ENCODE measurements around the gene PCDH19.
"Not testable (repeated sequence)": the region's sequence is repeated elsewhere in the genome, so short reads cannot be mapped to it uniquely, and the experiment has no call there.

PCDH19 gene, protein sequence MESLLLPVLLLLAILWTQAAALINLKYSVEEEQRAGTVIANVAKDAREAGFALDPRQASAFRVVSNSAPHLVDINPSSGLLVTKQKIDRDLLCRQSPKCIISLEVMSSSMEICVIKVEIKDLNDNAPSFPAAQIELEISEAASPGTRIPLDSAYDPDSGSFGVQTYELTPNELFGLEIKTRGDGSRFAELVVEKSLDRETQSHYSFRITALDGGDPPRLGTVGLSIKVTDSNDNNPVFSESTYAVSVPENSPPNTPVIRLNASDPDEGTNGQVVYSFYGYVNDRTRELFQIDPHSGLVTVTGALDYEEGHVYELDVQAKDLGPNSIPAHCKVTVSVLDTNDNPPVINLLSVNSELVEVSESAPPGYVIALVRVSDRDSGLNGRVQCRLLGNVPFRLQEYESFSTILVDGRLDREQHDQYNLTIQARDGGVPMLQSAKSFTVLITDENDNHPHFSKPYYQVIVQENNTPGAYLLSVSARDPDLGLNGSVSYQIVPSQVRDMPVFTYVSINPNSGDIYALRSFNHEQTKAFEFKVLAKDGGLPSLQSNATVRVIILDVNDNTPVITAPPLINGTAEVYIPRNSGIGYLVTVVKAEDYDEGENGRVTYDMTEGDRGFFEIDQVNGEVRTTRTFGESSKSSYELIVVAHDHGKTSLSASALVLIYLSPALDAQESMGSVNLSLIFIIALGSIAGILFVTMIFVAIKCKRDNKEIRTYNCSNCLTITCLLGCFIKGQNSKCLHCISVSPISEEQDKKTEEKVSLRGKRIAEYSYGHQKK (N-terminal part only)

DNA sequence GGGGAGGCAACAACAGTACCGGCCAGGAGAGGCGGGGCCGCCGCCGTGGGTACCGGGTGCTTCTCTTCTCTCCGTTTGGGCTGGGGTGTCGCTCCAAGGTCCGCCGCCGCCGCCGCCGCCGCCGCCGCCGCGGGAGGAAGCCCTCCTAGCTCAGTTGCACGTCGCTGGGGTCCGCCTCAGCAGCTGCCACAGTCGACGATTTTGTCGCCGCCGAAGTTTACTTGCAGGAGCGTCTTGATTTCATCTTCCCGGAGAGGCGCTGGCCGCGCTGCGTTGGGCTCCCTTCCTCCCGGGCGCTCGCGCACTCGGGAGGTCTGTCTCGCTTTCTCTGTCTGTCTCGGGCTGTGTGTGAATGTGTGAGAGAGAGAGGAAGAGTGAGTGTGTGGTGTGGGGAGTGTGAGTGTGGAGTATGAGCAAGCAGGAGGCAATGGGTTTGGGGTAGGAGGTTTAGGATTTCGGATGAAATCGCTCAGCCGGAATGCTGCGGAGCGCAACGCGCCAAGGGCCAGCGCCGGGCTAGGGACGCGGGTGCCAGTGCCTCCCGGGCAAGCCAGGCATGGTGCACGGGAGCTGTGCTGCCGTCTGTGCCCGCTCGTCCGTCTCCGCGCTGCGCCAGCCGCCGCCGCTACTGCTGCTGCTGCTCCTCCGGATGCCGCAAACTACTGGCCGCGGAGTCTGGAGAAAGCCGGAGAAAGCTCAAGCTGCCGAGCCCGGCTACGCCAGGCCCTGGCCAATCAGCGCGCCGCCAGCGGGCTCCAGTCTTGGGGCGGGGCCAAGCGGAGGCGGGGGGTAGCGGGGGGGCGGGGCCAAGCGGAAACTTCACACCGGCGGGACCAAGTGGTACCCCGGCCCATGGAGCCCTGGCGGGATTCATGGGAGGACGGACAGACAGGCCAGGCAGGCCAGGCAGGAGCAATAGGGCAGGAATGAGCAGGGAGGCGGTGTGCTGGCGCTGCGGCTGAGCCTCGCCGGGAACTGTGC is at the start of gene PCDH19:
PCDH19 (minus strand) TSS at position 664 of the 981 bp plus-strand sequence. CDS start 1,676 bp downstream, outside the sequence.
- DNase-seq (ENCODE audit: low read depth in 4 of 4, low spot score in 1 of 4) = peak in 2 of 4 experiments; percentile 10 to 30

DNA sequence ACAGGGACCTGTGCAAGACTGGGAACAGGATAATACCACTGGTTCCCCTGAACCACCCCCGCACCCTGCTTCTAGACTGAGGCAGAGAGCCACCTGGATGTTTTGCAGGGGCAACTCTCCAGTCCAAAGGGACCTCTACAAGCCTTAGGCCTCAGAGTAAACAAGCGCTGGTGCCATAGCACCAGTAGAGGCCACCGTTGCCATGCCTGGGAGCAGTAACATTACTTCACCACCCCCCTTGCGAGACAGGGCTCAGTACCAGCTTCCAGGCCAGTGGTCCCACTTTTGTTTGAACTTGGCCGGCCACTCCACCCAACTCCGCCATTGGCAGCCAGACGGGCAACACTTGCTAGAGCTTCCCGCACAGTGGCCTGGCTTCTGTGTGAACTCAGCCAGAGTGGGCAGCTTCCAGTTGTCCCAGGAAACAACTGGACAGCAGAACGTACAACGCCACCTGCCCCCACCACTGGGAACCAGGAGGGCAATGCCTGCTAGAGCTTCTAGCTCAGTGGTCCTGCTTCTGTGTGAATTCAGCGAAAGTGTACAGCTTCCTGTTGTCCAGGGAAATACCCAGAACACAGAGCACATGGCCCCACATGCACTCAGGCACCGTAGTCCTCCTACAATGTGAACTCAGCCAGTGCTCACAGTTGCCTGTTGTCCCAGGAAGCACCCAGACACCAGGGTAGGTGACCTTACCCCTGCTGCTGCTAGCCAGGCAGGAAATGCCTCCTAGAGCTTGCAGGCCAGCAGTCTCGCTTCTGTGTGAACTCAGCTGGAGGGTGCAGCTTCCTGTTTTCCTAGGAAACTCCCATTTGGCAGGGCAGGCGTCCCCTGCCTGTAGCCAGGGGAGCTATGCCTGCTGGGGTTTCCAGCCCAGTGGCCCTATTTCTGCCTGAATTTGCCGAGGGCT is 39.9 kb upstream of the PCDH19 start:
- no peak for DNase-seq (ENCODE audit: low read depth in 4 of 4, low spot score in 1 of 4)

DNA sequence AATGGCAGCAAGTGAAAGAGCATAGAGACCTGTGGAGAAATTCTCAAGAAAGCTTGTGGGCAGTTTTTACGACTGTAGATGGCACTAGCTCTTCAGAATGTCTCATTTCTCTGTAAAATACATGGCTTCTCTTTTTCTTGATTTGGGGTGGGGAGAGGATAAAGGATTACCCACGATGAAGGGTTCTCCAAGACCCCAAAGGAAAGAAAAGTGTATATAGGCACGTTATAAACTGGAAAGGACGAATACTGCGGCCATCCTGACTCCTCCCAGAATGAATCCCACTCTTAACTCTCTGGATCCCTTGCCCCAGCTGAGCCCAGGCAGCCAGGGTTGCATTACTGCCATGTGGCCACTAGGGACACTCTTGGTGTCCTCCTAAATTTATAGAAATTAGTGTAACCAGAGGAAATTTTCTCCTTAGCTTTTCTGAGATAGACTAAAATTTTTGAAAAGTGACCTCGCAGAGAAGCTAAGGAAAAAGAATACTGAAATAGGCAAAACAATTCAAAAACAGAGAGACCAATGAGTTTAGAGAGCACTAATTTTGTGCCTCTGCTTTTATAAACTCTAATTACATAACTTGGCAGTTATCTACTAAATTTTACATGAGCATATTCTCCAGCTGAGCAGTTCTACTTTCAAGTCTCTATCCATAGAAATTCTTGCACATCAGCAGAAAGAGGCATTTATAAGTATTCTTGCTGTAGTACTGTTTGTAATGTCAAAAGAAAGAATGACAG is 37.8 kb upstream of the PCDH19 start:
- DNase-seq (ENCODE audit: low read depth in 4 of 4, low spot score in 1 of 4) = peak in 2 of 4 experiments; percentile 0 to 3

DNA sequence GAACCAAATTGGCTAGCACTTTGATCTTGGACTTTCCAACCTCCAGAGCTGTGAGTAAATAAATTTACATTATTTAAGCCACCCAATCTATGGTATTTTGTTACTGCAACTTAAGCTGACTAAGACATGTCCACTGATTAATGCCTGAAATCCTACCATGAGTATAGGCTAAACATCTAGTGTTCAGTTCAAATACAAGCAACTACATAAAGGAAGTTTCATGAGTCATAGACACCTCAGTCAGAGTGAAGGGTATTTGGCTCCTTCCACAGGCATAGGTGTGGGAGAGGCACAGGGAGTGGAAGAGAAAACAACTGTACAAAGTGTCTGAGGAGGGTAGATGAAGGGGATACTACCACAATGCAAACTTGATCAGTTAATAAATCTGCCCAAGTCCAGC is 35.5 kb upstream of the PCDH19 start:
- no peak for DNase-seq (ENCODE audit: low read depth in 4 of 4, low spot score in 1 of 4)

DNA sequence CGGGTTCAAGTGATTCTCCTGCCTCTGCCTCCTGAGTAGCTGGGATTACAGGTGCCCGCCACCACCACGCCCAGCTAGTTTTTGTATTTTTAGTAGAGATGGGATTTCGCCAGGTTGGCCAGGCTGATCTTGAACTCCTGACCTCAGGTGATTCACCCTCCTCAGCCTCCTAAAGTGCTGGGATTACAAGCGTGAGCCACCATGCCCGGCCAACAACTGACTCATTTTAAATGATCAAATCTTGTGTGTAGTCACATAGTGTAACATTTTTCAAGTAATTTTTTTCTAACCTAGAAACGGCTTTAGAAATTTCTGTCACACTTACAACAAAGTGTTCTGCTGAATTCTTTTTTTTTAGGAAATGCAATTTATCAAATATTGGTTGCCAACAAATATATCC is 31.2 kb upstream of the PCDH19 start:
- not testable (repeated sequence) for DNase-seq (ENCODE audit: low read depth in 4 of 4, low spot score in 1 of 4)

DNA sequence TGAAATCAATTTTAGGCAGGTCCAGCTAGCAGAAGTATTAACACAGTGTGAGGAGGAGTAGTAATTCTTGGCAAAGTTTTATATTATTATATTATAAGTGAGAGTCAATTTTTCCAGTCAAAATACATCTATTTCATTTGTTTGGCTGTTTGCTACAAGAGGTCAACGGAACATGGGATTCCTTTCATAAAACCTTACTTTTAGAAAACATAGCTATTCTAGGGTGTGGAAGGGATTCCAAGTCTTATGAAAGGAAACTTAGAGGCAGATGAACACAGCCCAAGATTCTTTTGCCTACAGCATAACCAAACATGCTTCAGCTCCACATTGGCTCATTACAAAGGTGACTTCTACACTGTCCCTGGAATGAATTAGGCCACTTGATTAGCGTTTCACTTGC is 29.9 kb upstream of the PCDH19 start:
- DNase-seq (ENCODE audit: low read depth in 4 of 4, low spot score in 1 of 4) = no peak

DNA sequence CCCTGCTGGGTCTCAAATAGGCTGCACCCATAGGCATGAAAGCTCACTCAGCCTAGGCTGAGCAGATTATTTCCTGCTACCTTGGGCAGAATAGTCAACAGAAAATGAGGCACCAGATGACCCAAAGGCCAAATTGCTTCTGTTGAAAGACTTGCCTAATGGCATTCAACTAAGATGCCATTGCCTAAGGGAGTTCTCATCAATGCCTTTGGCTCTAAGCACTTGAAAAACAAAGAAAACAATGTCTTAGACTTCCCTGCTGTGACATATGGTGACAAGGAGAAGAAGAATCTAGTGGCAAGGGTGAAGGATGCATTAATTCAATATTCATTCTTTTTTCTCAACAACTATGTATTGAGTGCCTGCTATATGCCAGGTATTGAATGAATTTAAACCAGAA is 25.7 kb upstream of the PCDH19 start:
- DNase-seq (ENCODE audit: low read depth in 4 of 4, low spot score in 1 of 4) = no peak

DNA sequence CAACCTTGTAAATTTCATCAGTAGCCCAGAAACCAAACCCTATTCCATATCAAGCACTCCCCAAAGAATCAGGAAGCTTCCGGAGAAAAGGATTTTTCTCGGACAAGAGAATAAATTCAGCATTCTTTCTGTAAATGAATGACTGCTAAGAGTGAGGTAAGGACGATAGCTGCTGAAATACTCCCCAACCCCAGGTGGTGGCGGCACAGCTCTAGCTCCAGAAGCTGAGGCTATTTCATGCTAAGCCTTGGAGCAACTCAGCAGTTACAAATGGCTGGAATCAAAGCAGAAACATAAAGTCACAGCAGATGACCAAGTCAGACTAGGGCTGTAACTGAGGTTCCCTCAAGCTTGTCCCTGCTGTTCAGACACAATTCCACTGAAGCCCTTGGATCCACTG is 13.9 kb upstream of the PCDH19 start:
- DNase-seq (ENCODE audit: low read depth in 4 of 4, low spot score in 1 of 4) = no peak

DNA sequence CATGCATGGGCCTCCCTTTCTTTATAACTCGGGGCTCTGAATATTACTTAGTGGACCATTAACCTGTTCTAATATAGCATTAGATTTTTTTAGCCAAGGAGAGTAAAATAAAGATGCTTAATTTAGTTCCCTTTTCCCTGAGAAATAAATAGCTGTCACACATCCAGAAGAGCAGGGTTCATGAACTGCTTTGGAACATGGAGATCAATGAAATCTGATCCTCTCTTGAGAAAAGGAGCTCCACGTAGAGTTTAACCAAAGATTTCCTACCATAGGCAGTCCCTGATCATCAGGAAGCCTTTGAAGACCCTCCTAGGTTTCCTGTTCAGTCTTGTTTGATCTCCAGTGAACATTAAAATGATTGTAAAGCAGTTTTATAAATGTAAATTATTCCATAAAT is 8.5 kb upstream of the PCDH19 start:
- DNase-seq (ENCODE audit: low read depth in 4 of 4, low spot score in 1 of 4) = no peak

DNA sequence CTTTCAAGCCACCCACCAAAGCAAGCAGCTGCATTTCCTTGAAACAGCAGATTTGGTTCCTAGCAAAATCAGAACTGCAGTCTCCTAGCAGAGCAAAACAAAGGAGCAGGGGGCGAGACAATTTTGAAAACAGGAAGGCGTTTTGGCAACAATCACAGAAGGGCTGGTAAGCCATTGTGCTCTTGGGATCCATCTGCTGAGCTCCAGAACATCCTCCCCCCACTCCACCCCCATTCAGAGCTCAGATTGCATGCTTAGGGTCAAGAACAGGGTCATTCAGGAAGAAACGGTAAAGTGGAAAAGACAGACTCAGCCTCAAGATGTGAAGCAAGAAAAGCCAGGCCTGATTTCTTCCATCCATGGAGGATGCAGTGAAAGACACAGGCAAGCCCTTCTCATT is 7.6 kb upstream of the PCDH19 start:
- DNase-seq (ENCODE audit: low read depth in 4 of 4, low spot score in 1 of 4) = no peak

DNA sequence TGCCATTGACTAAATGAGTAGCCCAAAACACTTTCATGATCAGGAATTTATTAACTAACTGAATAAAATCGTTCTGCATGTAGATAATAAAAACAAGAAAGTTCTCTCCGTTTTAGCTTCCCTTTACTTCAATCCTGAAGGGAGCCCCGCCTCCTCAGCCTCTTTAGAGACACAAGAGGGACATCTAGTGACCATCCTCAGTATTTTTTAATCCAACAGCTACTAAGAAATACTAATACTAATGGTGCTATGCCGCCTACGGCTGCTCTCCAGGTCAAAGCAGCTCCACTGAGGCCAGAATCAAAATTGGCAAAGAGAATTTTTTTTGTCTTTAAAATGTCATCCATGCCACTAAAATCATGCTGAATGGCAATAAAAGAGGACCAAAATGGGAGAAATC is 3.2 kb upstream of the PCDH19 start:
- DNase-seq (ENCODE audit: low read depth in 4 of 4, low spot score in 1 of 4) = no peak

DNA sequence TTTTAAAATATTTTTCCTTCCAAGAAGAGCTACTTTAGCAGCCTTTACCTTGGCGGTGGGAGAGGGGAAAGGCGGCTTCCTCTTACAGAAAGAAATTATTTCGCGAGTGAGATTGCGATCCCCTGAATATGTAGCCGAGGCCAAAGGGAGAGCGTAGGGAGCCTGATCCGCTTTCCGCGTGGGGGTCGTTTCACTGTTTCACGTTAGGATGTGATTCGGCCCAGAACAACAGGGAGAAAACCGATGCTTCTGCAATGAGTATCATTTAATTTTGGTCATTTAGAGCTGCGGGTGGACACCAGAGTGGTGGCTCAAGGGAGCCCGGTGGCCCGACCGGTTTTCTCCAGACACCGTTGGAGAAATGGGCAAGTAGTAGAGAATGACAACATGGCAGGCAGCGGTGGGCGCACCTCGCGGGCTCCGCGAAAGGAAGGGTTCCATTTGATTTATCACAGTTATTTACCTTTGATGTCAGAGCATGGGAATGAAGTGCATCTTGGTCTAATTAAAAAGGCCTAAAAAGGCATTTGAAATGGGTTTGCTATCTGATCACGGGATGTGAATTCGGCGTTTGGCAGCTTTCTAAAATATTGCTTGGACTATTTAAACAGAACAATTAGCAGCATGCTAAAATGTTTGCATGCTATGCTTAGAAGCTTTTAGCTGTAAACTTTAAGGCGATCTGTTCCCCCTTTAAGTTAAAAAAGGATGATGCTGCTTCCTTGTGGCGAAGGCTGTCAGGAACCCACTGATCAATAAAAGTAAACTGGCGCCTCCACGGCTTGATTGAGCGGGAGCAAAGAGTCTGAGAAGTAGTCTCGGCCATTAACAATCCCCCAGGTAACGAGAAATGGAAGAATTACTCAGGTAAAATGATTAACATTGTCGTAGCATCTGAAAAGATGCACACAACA is 2.0 kb upstream of the PCDH19 start:
- DNase-seq (ENCODE audit: low read depth in 4 of 4, low spot score in 1 of 4) = no peak

DNA sequence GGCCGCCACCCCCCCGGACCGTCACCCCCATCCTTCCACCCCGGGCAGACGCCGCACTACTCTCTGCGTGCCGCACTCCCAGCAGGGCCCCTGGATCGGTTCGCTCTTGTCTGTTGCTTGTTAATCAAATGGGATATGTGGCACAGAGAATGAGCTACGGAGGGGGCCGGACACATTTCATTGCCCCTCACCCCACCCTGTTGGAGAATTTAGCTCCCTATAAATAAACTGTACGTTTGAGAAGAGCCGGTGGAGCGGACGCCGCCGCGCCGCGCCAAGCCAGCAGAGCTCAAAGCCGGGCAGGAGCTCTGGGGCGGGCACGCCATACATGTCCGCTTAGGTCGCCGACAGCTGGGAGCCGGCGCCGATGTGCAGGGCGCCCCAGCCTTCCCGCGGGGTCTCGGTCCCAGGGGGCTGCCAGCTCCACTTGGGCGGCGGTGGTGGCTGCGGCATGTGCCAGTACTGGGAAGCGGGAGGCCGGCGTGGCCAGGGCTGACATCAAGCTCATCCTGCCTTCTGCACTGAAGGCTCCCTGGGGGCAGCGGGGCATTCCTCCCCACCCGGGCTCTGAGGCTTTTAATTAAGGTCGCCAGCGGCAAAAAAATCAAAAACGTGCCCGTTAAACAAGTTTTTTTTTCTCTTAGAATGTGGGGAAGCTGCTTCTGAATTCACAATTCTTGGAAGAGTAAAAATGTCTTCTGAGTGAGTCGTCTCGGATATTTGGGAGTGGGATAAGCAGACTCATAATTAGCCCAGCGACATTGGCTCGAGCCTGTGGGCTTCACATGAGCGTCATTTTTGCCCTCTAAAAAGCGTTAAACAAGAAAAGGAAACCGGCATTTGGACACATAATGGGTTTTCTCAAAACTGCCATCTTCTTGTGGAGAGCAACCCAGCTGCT is 1.1 kb upstream of the PCDH19 start:
- DNase-seq (ENCODE audit: low read depth in 4 of 4, low spot score in 1 of 4) = no peak

DNA sequence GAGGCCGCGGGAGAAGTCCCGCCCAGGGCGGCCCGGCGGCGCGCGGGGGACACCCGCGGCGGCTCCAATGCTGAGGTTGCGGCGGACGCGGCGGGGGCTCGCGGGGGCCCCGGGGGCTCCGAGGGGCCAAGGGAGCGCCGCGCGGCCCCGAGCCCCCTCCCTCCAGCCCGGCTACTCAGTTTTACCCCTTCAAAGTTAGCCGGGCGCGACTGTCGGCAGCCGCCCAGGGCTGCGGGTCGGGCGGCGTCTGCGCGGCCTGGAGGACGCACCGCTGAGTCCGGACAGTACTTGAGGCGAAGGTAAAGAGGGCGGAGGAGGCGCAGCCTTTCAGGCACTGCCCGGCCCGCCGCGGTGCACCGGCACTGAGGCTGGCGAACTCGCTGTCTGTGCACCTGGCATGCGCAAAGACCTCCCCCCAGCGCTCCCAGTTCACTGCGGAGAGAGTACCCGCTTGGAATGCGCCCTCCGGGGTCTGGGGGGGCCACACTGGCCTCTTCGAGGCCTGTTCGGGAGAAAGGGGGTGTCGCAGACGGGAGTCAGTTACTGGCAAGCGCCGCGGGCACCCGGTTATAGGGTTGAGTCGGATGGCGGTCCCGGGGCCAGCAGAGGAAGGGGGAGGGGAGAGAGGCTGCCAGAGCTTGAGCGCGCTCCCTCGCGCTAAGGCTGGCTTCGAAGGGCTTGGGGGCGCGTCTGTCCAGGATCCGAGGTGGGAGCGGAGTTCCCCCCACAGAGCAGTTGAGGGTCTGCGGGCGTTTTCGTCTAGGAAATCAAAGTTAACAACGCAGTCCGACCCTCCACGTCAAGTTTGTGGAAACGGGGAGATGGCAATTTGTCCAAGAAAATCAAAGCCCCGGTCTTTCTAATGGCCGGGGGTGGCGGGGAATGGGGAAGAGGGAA is 1.1 kb downstream of the PCDH19 start:
- DNase-seq (ENCODE audit: low read depth in 4 of 4, low spot score in 1 of 4) = no peak

DNA sequence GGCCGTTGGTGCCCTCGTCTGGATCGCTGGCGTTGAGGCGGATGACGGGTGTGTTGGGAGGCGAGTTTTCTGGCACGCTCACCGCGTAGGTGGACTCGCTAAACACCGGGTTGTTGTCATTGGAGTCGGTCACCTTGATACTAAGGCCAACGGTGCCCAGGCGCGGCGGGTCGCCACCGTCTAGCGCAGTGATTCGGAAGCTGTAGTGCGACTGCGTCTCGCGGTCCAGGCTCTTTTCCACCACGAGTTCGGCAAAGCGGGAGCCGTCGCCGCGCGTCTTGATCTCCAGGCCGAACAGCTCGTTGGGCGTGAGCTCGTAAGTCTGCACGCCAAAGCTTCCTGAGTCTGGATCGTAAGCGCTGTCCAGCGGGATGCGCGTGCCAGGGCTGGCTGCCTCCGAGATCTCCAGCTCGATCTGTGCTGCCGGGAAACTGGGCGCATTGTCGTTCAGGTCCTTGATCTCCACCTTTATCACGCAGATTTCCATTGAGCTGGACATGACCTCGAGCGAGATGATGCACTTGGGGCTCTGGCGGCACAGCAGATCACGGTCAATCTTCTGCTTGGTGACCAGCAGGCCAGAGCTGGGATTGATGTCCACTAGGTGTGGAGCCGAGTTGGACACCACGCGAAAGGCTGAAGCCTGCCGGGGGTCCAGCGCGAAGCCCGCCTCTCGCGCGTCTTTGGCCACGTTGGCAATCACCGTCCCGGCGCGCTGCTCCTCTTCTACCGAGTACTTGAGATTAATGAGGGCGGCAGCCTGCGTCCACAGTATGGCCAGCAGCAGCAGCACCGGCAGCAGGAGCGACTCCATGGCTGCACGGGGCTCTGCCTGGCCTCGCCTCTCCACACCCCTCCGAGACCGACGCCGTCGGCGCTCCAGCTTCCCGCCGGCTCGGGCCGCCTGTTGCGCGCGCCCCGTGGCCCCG is 2.0 kb downstream of the PCDH19 start:
- no peak for DNase-seq (ENCODE audit: low read depth in 4 of 4, low spot score in 1 of 4)

Measured in stimulated activated CD4-positive, alpha-beta T cell treated with anti-CD3 and anti-CD28 coated beads, Interleukin-1b, Interleukin-23, amount 100 ng/mL, for 24 hours (primary cell).